ENCODE measurements around the gene PGGT1B. TPM values are rescaled to one million over a fixed set of nuclear protein-coding genes. Genes with fewer than 3 reads are reported as not detected.

PGGT1B gene
- total RNA-seq = 39.1 and 39.5 TPM in 2 replicates

DNA sequence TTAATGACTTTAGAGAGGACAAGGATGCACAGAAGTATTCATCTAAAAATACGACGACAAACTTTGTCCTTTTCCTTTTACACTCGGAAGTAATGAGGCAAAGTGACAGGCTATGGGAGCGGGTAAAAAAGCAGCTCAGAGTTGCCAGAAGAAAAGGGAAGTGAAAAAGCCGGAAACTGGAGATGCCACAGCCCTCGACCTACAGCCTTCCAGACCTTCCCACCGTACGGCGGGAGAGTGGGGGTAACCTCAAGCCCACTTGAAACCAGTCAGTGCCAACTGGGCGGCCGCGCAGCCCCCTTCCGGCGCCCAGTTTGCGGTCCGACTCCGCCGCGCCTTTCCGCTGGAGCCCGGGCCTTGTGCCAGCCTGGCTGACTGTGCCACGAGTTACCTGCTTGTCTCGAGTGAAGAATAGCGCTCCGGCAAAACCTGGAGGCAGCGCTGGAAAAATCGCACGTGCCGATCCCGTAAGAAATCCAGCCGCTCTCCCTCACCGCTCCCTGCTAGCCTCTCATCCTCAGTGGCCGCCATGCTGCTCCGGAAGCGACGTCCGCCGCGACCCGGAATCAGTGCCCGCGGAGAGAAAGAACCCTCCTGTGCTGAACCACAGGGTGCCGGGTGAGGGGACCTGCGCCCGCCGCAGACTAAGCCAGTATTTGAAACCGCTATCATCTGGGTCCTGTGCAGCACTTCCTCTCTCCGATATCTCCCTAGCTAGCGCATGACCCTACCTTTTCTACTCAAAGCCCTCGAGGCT is at the start of gene PGGT1B:
Gene PGGT1B (minus strand): TSS at position 557 of the 757 bp plus-strand sequence. CDS start 26 bp downstream, at position 531.
- H3K4me1 Mint-ChIP-seq (ENCODE audit: low read depth) = peaks cover 22% of the 10 kb centered on the region

DNA sequence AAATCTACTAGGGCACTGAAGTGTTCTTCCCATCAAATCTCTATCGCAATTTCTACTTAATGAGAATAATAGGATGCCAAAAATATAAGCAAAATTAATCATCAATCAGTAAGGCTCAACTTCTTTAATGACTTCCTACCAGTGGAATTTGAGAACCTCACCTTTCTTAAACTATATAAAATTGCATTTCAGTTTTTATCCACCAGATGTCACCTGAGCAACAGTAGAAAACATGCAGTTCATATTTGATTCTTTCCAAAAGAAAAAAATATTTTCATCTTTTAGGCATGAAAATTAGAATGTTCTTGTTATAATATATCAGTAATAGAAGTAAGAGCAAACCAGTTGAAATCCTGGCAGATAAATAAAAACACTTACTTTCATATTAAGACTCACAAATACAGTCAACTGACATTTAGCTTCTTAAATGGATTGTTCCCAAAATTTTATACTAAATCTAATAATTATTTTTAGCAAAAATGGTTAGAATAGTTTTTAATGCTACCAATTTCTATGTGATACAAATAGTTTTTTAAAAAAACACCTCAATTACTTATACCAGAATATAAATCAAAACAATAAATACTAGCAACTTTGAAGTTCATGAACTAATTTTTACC is 47.2 kb upstream of the PGGT1B start:
- H3K27ac Mint-ChIP-seq = no peak overlapping the region
- no peak overlapping the region for H3K4me3 Mint-ChIP-seq (ENCODE audit: low read depth)
- H3K9me3 Mint-ChIP-seq = no peaks in the 10 kb centered on the region
- H3K4me1 Mint-ChIP-seq (ENCODE audit: low read depth) = no peaks in the 10 kb centered on the region
- no peaks in the 10 kb centered on the region for H3K36me3 Mint-ChIP-seq (ENCODE audit: low read depth)
- DNase-seq (ENCODE audit: low spot score) = no peak
- intact Hi-C loops (cut with micrococcal nuclease) = loop anchor here (1.0 to 10.0 kb wide), 4 partner anchors 264 to 755 kb away; no protein-coding TSS in a partner anchor
- H3K27me3 Mint-ChIP-seq (ENCODE audit: low read depth) = peaks cover 50% of the 10 kb centered on the region

More for the DNA sequence above, at the start of gene PGGT1B:
- intact Hi-C loops (cut with micrococcal nuclease) = loop anchor here (5.0 kb wide), 2 partner anchors 35 to 55 kb away; partner anchors contain the start of gene CCDC112
- Mint-ChIP-seq H3K9me3 (no peaks in the 10 kb centered on the region), H3K27ac (peak within 1 kb of the TSS; percentile 83), H3K27me3 (ENCODE audit: low read depth) (no peaks in the 10 kb centered on the region), H3K36me3 (ENCODE audit: low read depth) (peaks cover 25% of the 10 kb centered on the region), H3K4me3 (ENCODE audit: low read depth) (peak within 1 kb of the TSS; percentile 91)
- DNase-seq (ENCODE audit: low spot score) = peak; percentile 60

DNA sequence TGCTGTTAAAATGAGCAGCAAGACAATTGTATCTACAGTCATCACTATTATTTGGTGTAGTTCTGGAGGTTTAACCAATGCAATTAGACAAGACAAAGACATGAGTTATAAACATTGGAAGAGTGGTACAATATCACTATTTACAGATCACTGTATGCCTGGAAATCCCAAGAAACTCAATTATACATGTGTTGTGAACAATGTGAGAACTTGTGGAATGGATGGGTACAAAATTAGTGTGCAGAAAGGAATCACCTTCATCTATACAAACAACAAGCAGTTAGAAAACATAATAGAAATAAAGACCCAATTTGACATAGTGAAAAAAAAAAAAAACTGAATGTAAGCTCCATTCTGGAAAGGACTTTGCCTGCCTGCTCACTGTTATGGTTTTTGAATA is 46.1 kb upstream of the PGGT1B start:
- intact Hi-C loops (cut with micrococcal nuclease) = loop anchor here (1.0 to 10.0 kb wide), 3 partner anchors 277 to 756 kb away; no protein-coding TSS in a partner anchor
- no peaks in the 10 kb centered on the region for H3K9me3 Mint-ChIP-seq
- no peaks in the 10 kb centered on the region for H3K4me1 Mint-ChIP-seq (ENCODE audit: low read depth)
- H3K27me3 Mint-ChIP-seq (ENCODE audit: low read depth) = peaks cover 46% of the 10 kb centered on the region
- H3K4me3 Mint-ChIP-seq (ENCODE audit: low read depth) = no peak overlapping the region
- DNase-seq (ENCODE audit: low spot score) = no peak
- H3K36me3 Mint-ChIP-seq (ENCODE audit: low read depth) = no peaks in the 10 kb centered on the region
- no peak overlapping the region for H3K27ac Mint-ChIP-seq

DNA sequence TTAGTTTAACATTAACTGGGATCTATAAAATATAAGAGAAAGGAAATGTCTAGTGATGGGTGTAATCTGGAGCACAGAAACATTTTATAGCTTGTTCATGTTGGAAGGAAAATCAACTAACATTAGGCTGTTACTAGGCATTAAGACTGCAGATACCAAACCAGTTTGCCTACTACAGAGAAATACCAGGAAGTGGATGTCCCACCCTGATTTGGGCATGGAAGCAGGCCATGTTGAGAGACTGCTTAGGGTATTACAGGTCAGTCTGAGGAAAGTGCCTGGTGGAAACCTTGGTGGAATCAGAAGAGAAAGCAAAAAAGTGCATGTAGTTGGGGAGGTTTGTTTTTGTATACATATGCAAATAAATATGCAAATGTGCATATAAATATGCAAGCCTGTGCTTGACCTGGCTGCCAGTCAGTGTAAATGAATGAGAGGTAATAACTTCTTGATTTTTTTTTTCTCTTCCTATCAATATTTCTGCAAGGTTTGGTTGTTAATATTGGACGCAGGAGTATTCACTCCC is 43.4 kb upstream of the PGGT1B start:
- no peak overlapping the region for H3K27ac Mint-ChIP-seq
- no peak overlapping the region for H3K4me3 Mint-ChIP-seq (ENCODE audit: low read depth)
- H3K9me3 Mint-ChIP-seq = no peaks in the 10 kb centered on the region
- no peaks in the 10 kb centered on the region for H3K4me1 Mint-ChIP-seq (ENCODE audit: low read depth)
- no peak for DNase-seq (ENCODE audit: low spot score)
- intact Hi-C loops (cut with micrococcal nuclease) = loop anchor here (10.0 kb wide), 1 partner anchor 759 kb away; no protein-coding TSS in a partner anchor
- no peaks in the 10 kb centered on the region for H3K36me3 Mint-ChIP-seq (ENCODE audit: low read depth)
- H3K27me3 Mint-ChIP-seq (ENCODE audit: low read depth) = peaks cover 55% of the 10 kb centered on the region

DNA sequence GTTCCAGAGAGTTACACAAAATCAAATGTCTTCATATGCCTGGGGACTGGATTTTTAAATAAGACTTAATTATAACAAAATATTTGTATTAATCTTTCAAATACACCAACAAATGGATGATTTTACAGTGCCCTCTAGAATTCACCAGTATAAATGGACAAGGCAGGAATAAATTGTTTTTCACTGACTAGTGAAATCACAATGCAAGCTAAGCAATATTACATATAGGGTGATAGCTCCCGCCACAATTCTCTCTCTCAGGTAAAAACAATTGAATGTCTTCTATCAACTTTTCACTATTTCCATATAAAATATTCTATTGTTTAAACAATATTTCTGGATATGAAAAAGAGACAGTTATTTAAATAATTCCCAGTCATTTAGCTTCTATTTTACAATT is 41.8 kb upstream of the PGGT1B start:
- no peak for DNase-seq (ENCODE audit: low spot score)
- H3K27ac Mint-ChIP-seq = no peak overlapping the region
- no peaks in the 10 kb centered on the region for H3K9me3 Mint-ChIP-seq
- peaks cover 55% of the 10 kb centered on the region for H3K27me3 Mint-ChIP-seq (ENCODE audit: low read depth)
- no peaks in the 10 kb centered on the region for H3K4me1 Mint-ChIP-seq (ENCODE audit: low read depth)
- no peaks in the 10 kb centered on the region for H3K36me3 Mint-ChIP-seq (ENCODE audit: low read depth)
- intact Hi-C loops (cut with micrococcal nuclease) = loop anchor here (10.0 kb wide), 1 partner anchor 760 kb away; no protein-coding TSS in a partner anchor
- H3K4me3 Mint-ChIP-seq (ENCODE audit: low read depth) = no peak overlapping the region

DNA sequence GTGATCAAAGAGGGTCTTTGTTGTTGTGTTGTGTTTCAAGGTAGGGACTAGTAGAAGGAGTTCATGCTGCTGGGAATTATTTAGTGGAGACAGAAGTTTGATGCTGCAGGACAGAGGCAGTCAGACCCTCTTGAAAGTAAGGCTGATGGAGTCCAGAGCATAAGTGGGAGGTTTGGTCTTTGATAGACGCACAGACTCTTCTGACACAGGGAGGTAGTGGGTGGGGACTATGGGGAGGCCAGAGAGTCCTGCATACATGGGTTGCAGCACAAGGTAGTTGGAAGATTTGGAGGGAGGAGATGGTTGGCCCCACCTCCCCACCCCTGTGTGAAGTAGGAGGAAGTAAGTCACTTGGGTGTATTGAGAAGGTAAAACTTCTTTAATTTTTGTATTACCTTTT is 36.1 kb upstream of the PGGT1B start:
- H3K27me3 Mint-ChIP-seq (ENCODE audit: low read depth) = peaks cover 49% of the 10 kb centered on the region

DNA sequence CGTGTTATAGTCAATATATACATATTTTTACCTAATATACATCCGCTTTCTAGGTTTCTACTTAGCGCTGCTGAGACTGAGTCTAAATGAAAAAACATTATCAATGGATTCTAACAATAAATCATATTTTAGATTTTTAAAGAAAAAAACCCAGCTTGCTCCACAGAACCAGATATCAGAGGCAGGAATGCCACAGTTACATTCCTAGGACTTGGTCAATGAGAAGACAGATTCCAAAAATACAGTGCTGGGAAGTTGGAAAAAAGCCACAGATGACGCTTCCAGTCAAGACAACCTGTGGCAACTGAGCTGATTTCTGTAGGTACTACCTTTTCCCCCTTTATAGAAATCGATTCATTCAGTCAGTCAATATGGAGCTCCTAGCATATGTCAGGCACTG is 34.4 kb upstream of the PGGT1B start:
- DNase-seq (ENCODE audit: low spot score) = no peak
- Mint-ChIP-seq H3K4me1 (ENCODE audit: low read depth) (peaks cover 5% of the 10 kb centered on the region), H3K36me3 (ENCODE audit: low read depth) (no peaks in the 10 kb centered on the region), H3K9me3 (peaks cover 3% of the 10 kb centered on the region), H3K4me3 (ENCODE audit: low read depth) (no peak overlapping the region), H3K27ac (no peak overlapping the region), H3K27me3 (ENCODE audit: low read depth) (peaks cover 52% of the 10 kb centered on the region)
- intact Hi-C loops (cut with micrococcal nuclease) = loop anchor here (2.0 to 10.0 kb wide), 5 partner anchors 35 to 1280 kb away; partner anchors contain the start of genes AP3S1, ATG12, COMMD10 and FEM1C

More for the DNA sequence above, 36.1 kb upstream of the PGGT1B start:
- Mint-ChIP-seq H3K36me3 (ENCODE audit: low read depth) (no peaks in the 10 kb centered on the region), H3K4me3 (ENCODE audit: low read depth) (no peak overlapping the region), H3K27ac (no peak overlapping the region), H3K9me3 (no peaks in the 10 kb centered on the region), H3K4me1 (ENCODE audit: low read depth) (peaks cover 5% of the 10 kb centered on the region)
- no peak for DNase-seq (ENCODE audit: low spot score)
- intact Hi-C loops (cut with micrococcal nuclease) = loop anchor here (5.0 to 10.0 kb wide), 4 partner anchors 37 to 1278 kb away; partner anchors contain the start of genes AP3S1, ATG12, COMMD10 and PGGT1B

DNA sequence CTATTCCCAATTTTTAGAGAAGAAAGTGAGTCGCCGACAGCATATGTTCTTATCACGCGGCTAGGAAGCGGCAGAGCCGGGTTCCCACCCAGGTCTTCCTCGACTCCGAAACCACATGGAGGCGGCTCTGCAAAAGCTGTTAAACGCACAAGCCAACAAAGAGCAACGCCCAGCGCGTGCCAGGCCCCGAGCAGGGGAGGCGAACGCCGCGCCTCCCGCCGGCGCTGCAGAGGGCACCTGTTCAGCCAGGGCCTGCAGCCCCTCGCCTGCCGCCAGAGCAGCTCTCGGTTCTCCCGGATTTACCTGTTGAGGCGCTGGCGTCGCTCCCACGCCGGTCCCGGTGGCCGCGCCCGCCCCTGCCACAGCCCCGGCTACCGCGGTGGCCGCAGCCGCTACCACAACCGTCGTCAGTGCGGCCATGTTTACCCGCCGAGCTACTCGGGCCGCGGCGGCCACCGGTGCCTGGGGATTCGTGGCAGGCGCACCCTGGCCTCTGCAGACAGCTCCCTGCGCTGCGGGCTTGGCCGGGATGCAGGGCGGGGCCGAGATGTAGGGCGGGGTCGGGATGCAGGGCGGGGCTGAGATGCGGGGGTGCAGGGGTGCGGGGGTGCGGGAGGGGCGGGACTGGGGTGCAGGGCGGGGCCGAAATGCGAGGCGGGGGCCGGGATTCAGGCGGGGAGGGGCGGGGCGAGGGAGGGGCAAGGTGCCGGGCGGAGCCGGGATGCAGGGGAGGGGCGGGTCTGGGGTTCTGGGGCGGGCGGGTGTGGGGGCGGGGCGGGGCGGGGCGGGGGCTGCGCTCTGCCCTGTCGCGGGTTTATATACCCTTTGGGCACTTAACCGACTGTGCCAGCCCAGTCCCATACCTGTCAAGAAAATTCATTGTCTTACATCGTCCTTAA is 33.7 kb upstream of the PGGT1B start, which contains the start of gene CCDC112:
Gene CCDC112 (minus strand): TSS at position 531 of the 899 bp plus-strand sequence. CDS start 111 bp downstream, at position 420.
- H3K36me3 Mint-ChIP-seq (ENCODE audit: low read depth) = no peaks in the 10 kb centered on the region
- peak; percentile 57 for DNase-seq (ENCODE audit: low spot score)
- intact Hi-C loops (cut with micrococcal nuclease) = loop anchor here (1.0 to 10.0 kb wide), 6 partner anchors 34 to 1281 kb away; partner anchors contain the start of genes AP3S1, ATG12, COMMD10 and FEM1C
- H3K27ac Mint-ChIP-seq = no peak within 1 kb of the TSS
- H3K27me3 Mint-ChIP-seq (ENCODE audit: low read depth) = peaks cover 55% of the 10 kb centered on the region
- H3K9me3 Mint-ChIP-seq = peaks cover 9% of the 10 kb centered on the region
- peaks cover 5% of the 10 kb centered on the region for H3K4me1 Mint-ChIP-seq (ENCODE audit: low read depth)
- peak within 1 kb of the TSS; percentile 82 for H3K4me3 Mint-ChIP-seq (ENCODE audit: low read depth)

DNA sequence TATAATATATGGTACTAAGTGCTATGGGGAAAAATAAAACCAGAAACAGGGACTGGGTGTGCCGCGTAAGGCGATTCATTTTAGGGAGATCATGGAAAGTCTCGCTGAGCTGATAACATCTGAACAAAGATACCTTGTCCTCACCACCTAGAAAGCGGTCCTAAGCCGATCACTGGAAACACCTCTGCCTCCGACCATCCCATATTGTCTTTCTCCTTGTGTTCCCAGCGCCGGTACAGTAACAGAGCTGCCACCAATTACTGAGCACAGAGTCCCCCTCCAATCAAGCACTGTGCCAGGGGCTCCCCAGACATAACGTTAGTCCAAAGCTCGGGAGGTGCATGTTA is 33.1 kb upstream of the PGGT1B start:
- no peaks in the 10 kb centered on the region for H3K36me3 Mint-ChIP-seq (ENCODE audit: low read depth)
- H3K27me3 Mint-ChIP-seq (ENCODE audit: low read depth) = peaks cover 55% of the 10 kb centered on the region
- H3K9me3 Mint-ChIP-seq = peaks cover 9% of the 10 kb centered on the region
- intact Hi-C loops (cut with micrococcal nuclease) = loop anchor here (1.0 to 10.0 kb wide), 6 partner anchors 33 to 1282 kb away; partner anchors contain the start of genes AP3S1, ATG12, COMMD10 and FEM1C
- H3K27ac Mint-ChIP-seq = no peak overlapping the region
- no peak for DNase-seq (ENCODE audit: low spot score)
- peaks cover 5% of the 10 kb centered on the region for H3K4me1 Mint-ChIP-seq (ENCODE audit: low read depth)
- peak overlapping the region; percentile 82 for H3K4me3 Mint-ChIP-seq (ENCODE audit: low read depth)

DNA sequence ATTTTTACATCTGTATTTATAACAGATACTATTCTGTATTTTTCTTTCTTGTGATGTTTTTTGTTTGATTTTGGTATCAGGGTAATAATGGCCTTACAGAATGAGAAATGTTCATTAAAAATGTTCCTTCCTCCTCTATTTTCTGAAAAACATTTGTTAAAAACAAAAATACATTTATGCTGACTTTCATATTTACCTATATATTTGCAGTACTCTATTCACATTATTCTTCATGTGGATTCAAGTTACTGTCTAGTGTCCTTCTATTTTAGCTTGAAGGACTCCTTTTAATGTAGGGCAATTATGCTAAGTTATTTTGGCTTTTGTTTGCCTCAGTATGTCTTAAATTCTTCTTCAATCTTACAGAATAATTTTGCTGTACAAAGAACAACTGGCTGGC is 28.7 kb upstream of the PGGT1B start:
- H3K4me1 Mint-ChIP-seq (ENCODE audit: low read depth) = peaks cover 5% of the 10 kb centered on the region
- intact Hi-C loops (cut with micrococcal nuclease) = loop anchor here (10.0 kb wide), 1 partner anchor 793 kb away; the partner anchor contains the start of gene COMMD10
- peaks cover 9% of the 10 kb centered on the region for H3K9me3 Mint-ChIP-seq
- H3K36me3 Mint-ChIP-seq (ENCODE audit: low read depth) = no peaks in the 10 kb centered on the region
- H3K4me3 Mint-ChIP-seq (ENCODE audit: low read depth) = no peak overlapping the region
- H3K27ac Mint-ChIP-seq = no peak overlapping the region
- peaks cover 50% of the 10 kb centered on the region for H3K27me3 Mint-ChIP-seq (ENCODE audit: low read depth)
- DNase-seq (ENCODE audit: low spot score) = no peak

DNA sequence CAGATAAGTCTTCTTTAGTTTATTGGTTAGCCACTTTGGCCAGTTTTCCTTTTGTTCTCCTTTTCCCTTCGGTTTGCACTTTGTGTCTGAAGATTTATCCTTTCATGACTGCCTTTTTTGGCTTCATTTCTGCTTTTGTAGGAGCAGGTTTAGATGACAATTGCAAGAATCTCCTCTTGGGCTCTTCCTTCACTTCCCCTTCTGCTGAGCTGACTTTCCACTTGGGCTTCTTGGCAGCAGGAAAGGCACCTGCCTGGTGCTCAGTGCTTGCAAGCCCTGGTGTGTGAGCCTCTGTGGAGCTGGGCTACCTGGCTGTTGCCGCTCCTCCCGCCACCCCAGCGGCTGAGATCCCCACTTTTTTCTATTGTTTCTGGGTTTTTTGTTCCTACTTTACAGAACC is 26.4 kb upstream of the PGGT1B start:
- Mint-ChIP-seq H3K27me3 (ENCODE audit: low read depth) (peaks cover 49% of the 10 kb centered on the region), H3K4me3 (ENCODE audit: low read depth) (no peak overlapping the region), H3K27ac (no peak overlapping the region), H3K36me3 (ENCODE audit: low read depth) (no peaks in the 10 kb centered on the region), H3K9me3 (peaks cover 9% of the 10 kb centered on the region), H3K4me1 (ENCODE audit: low read depth) (no peaks in the 10 kb centered on the region)
- intact Hi-C loops (cut with micrococcal nuclease) = no loop called here
- DNase-seq (ENCODE audit: low spot score) = no peak

DNA sequence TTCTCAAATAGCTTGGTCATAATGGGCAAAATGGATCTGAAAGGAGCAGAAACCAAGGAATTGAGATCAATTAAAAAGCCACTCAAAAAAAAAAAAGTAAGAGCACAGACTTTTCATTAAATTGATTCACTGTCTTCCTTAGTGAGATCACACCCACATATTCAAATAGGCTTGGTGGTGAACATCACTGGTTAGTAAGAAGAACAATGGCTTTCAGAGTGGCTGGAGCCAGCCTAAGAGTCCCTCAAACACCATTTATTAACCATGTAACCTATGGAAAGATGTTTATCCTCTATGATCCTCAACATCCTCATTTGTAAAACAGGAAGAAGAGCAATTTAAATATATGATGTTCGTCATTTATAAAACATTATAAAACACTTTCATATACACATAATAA is 21.3 kb upstream of the PGGT1B start:
- intact Hi-C loops (cut with micrococcal nuclease) = no loop called here
- H3K27me3 Mint-ChIP-seq (ENCODE audit: low read depth) = peaks cover 22% of the 10 kb centered on the region
- no peaks in the 10 kb centered on the region for H3K9me3 Mint-ChIP-seq
- H3K27ac Mint-ChIP-seq = no peak overlapping the region
- no peaks in the 10 kb centered on the region for H3K4me1 Mint-ChIP-seq (ENCODE audit: low read depth)
- DNase-seq (ENCODE audit: low spot score) = no peak
- no peak overlapping the region for H3K4me3 Mint-ChIP-seq (ENCODE audit: low read depth)
- H3K36me3 Mint-ChIP-seq (ENCODE audit: low read depth) = no peaks in the 10 kb centered on the region
